NCI-H510A (cell line): ENCODE data around the gene DHRS3.
"Not testable (repeated sequence)": the region's sequence is repeated elsewhere in the genome, so short reads cannot be mapped to it uniquely, and the experiment has no call there.

ENCODE experiments used
- DNase-seq: peaks from one replicate; lab custom pipeline; 2025; lab: John Stamatoyannopoulos, UW

Gene DHRS3

DNA sequence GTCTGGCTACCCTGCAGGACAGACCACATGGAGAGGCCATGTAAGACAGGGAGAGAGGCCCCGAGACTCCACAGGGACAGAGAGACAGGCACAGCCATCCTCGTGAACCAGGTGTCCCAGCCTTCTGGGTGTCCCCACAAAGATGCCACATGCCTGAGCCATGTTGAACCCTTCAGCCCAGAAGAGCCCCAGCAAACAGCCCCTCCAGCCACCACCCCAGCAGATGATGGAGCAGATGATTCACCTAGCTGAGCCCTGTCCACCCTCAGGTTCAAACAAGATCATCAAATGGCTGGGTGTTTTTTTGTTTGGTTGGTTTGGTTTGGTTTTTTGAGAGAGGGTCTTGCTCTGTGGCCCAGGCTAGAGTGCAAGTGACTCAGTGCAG lies 78.7 kb downstream of the DHRS3 start:
- no peak for DNase-seq

- DNase-seq: not testable (repeated sequence)
Observed at GRCh38 chr1:12538536-12538935, 79.5 kb downstream of the DHRS3 start.

- DNase-seq: no peak
Observed at GRCh38 chr1:12537906-12538461, 80.0 kb downstream of the DHRS3 start.

DNA sequence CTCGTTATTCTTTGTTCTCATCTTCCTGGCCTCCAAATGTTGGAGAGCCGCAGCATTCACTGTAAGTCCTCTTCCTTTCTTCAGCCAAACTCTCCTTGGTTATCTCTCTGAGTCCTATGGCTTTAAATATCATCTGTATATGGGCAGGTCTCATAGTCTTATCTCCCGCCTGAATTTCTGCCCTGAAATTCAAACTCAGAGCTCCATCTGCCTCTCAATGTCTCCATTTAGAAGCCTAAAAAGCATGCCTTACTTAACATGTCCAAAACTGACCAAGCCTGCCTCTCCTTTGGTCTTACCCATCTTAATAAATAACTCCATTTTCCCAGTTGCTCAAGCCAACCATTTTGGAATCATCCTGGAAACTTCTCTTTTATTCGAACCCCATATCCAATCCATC lies 80.7 kb downstream of the DHRS3 start:
- no peak for DNase-seq

GRCh38 chr1:12536023-12536639 lies 81.9 kb downstream of the DHRS3 start:
- no peak for DNase-seq

DNA sequence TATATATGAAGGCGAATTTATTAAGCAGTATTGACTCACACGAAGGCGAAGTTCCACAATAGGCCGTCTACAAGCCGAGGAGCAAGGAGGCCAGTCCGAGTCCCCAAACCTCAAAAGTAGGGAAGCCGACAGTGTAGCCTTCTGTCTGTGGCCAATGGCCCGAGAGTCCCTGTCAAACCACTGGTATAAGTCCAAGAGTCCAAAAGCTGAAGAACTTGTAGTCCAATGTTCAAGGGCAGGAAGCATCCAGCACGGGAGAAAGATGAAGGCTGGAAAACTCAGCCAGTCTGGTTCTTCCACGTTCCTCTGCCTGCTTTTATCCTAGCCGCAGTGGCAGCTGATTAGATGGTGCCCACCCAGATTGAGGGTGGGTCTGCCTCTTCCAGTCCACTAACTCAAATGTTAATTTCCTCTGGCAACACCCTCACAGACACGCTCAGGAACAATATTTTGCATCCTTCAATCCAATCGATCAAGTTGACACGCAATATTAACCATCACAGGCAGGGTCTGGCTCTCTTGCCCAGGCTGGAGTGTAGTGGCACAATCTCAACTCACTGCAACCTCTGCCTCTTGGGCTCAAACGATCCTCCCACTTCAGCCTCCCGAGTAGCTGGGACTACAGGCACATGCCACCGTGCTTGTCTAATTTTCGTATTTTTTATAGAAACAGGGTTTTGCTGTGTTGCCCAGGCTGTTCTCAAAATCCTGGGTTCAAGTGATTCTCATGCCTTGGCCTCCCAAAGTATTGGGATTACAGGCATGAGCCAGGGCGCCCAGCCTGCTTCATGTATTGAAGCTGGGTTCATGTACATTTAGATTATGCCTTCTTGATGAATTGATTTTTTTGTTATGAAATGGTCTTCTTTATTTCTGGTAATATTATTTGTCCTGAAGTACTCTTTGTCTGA lies 85.3 kb downstream of the DHRS3 start:
- no peak for DNase-seq

- no peak for DNase-seq
Observed at GRCh38 chr1:12531179-12531499, 86.9 kb downstream of the DHRS3 start.

GRCh38 chr1:12530462-12531178 lies 87.4 kb downstream of the DHRS3 start:
- DNase-seq: no peak

DNA sequence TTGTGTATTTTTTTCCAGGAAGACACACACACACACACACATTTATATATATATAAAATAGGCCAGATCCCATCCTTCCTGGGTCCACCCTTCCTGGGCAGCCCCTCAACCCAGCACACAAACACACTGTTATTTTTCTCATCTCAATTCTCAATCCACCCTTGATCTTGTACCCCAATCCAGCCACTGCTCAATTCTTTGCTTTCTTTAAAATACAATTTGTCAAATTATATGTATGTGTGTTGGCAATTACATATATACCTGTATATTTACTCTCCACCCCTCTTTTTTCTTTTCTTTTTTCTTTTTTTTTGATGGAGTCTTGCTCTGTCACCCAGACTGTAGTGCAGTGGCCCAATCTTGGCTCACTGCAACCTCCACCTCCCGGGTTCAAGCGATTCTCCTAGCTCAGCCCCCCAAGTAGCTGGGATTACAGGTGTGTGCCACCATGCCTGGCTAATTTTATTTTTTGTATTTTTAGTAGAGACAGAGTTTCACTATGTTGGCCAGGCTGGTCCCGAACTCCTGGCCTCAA lies 88.3 kb downstream of the DHRS3 start:
- no peak for DNase-seq

GRCh38 chr1:12528021-12528852 lies 89.8 kb downstream of the DHRS3 start:
- no peak for DNase-seq

GRCh38 chr1:12527564-12527963 lies 90.4 kb downstream of the DHRS3 start:
- no peak for DNase-seq

- no peak for DNase-seq
Observed at GRCh38 chr1:12525311-12526181, 92.5 kb downstream of the DHRS3 start.

DNA sequence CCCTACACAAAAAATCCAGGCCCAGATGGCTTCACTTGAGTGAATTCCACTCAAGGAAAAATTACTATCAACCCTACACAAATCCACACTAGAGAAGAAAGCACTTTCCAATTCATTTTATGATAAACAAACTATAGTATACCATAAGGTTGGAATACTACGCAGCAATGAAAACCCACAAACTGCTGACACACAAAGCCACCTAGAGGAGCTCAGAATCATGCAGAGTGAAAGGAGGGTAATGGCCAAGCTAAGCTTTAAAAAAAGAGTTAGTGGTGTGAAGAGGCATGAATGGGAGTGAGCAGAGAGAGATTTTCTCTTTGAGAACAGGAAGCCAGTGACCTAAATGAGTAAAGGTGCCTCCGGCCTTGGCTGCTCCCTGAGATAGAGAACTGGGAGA lies 93.7 kb downstream of the DHRS3 start:
- no peak for DNase-seq

DNA sequence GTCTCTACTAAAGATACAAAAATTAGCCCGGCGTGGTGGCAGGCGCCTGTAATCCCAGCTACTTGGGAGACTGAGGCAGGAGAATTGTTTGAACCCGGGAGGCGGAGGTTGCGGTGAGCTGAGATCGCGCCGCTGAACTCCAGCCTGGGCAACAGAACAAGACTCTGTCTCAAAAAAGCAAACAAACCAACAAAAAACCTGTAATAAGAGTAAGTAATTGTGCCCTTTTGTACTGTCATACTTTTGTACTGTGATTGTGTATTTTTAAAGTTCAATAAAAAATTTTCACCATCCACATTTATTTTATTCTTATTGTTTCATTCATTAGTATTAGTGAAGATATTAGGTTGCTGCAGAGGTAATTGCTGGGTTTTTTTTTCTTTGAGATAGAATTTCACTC lies 95.2 kb downstream of the DHRS3 start:
- DNase-seq: not testable (repeated sequence)

- DNase-seq: no peak
Observed at GRCh38 chr1:12521096-12521495, 96.9 kb downstream of the DHRS3 start.

GRCh38 chr1:12519693-12520364 lies 98.2 kb downstream of the DHRS3 start:
- no peak for DNase-seq

DNA sequence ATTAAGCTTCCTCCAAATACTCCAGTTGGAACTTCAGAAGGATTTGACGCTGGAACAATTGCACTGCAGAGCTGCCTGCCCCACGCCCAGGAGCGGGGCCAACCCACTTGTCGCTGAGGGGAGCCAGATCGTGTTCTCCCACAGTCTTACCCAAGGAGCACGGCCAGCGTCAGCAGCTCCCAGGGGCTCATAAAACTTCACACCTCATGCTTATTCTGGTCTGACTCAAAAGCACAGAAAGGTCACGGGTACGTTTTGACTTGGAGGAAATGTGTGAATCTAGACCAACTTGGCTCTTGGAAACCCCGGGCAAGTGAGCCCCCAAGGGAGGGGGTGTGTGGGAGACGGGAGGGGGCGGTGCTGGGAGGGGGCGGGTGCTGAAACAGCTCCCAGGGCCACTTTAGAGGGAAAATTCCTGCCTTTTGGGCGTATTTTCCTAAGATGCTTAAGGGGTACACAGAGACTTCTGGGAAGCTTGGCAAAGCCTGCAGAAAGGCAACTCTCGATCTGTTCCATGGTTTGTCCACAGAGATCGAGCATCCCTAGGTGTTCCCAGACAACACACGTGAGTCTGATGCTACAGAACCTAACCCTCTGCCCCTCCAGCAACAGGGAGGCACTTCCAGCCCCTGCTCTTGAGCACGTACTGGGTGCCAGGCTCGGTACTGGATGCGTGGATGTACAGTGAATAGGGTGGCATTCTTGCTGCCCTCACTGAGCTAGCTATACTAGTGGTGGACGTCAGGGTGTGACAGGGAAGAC lies 98.9 kb downstream of the DHRS3 start:
- DNase-seq: no peak
